ENCODE results near the gene C1orf185.
A peak's percentile ranks its signal among the peaks of the same experiment; 100 is the strongest.
"Not testable (repeated sequence)": the region's sequence is repeated elsewhere in the genome, so short reads cannot be mapped to it uniquely, and the experiment has no call there.

The C1orf185 gene

DNA sequence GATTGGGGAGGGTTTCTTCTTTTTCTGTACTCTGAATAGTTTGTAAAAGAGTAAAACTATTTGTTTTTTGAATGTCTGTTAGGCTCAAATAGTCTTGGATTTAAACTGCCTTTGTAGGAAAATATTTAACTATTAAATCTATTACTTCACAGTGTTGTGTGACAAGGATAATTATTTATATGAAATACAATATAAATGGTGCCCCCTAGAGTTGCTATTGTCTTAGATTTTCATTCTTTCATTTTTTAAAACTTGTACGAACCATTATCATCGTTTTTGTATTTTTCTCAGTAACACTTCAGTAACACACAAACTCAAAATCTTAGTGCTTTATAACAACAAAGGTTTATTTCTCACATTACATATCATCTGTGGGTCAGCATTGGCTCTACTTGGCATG lies 37.4 kb downstream of the C1orf185 start:
- FAIRE-seq: no peak

GRCh38 chr1:51147394-51147793 lies 45.4 kb downstream of the C1orf185 start:
- no peak for FAIRE-seq

DNA sequence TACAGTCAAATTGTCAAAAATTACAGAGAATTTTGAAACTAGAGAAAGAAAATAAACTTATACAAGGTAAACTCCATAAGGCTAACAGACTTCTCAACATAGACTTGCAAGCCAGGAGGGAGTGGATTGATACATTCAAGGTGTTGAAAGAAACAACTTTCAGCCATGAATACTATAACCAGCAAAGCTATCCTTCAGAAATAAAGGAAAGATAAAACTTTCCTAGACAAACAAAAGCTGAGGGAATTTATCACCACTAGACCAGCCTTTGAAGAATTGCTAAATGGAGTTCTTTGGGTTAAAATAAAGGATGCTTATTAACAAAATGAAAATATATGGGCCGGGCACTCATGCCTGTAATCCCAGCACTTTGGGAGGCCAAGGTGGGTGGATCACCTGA lies 52.7 kb downstream of the C1orf185 start:
- no peak for FAIRE-seq

DNA sequence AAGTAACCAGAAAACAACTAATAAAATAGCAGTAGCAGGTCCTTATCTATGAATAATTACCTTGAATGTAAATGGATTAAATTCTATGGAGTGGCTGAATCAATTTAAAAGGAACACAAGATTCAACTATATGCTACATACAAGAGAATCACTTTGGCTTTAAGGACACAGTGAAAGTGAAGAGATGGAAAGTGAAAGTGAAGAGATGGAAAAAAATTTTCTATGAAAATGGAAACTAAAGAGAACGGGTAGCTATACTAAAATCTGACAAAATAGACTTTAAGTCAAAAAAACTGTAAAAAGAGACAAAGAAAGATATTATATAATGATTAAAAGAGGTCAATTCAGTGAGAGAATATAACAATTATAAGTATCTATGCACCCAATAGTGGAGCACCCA lies 54.7 kb downstream of the C1orf185 start:
- no peak for FAIRE-seq

DNA sequence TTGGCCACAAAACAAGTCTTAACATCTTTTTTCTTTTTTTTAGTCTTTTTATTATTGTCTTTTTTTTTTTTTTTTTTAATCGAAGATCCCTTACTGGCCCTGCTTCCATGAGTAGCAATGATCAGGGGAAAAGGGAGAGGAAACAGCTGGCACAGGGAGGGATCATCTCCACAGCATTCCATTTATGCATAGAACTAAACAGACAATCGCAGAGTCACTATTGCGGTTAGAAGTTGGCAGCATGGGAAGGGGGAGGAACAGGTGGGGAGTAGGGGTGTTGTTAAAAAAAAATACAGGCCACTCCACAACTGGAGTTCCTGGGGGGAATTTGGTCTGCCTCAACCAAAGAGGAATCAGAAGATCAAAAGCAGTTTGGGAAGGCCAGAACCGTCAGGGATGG lies 55.4 kb downstream of the C1orf185 start:
- no peak for FAIRE-seq

DNA sequence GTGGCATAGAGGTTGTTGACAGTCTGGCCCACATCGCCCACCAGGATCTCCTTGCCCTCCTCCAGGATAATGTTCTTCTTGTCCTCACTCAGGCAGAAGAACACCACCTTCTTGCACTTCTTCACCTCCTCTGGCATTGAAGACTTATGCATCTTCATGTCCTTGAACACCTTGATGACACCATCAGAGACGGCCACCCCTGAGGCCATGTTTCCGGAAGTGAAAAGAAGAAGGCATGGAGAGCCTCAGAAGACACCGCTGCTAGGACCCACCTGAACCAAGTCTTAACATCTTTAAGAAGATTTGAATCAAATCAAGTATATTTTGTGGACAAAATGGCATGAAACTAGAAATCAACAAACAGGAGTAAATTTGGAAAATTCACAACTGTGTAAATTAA lies 56.2 kb downstream of the C1orf185 start:
- no peak for FAIRE-seq

DNA sequence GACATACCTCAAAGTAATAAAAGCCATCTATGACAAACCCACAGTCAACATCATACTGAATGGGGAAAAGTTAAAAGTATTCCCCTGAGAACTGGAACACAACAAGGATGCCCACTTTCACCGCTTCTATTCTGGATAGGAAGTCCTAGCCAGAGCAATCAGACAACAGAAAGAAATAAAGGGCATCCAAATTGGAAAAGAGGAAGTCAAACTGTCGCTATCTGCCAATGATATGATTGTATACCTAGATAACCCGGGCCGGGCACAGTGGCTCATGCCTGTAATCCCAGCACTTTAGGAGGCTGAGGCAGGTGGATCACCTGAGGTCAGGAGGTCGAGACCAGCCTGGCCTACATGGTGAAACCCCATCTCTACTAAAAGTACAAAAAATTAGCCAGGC lies 60.5 kb downstream of the C1orf185 start:
- FAIRE-seq: not testable (repeated sequence)

GRCh38 chr1:51165540-51165939 lies 63.5 kb downstream of the C1orf185 start:
- FAIRE-seq: no peak

DNA sequence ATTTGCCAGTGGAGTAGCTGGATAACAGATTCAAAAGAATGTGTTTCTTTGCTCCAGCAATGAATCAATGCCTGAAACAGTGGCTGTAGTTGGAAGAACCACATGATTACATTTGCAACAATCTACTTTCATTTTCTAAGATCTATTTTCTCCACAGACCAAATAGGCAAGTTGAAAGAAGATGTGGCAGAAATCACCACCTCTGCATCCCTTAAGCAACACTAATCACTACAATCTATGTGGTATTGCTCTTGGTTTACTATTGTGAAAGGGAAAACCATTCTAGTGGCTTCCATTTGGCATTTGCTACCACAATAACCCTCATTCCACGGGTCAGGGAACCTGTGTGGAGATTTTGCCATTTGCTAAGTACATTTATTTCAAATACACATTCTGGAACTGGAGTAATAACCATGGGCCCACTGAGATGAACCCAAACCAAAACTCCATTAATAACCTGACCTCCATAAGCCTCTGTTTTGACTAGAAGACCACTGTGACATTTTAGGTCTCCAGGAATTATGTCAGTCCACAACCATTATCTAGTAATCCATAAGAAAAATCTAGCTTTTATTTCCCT lies 66.3 kb downstream of the C1orf185 start:
- no peak for FAIRE-seq

- FAIRE-seq: no peak
Measured at GRCh38 chr1:51168936-51169335, 66.9 kb downstream of the C1orf185 start.

DNA sequence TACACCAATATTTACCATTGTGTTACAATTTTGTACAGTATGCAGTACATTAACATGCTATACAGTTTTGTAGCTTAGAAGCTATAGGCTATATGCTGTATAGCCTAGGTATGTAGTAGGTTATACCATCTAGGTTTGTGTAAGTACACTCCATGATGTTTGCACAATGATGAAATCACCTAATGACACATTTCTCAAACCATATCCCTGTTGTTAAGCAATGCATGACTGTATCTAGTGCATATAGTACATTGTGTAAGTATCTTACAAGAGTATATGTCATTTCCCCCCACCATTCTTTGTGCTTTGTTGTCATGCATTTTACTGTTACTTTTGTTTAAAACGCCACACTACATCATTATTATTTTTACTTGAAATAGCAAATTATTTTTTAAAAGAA lies 68.3 kb downstream of the C1orf185 start:
- no peak for FAIRE-seq

DNA sequence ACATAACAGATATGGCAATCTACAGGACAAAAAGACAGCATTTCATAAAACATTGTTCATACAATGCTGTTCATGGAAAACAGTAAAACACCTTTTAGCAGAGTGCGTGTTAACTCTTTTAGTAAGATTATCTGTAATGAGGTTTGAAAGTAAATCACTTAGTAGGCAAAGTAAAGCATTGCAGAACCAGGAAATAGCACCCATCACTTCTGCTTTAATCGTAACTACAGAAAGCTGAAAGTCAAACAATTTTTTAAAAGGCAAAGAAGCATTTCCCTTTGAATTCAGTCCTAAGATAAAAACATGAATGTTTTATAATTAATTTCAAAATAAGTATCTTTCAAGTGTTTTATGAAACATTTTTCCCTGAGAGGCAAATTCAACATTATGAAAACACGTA lies 70.8 kb downstream of the C1orf185 start:
- FAIRE-seq: no peak

- FAIRE-seq: no peak
Measured at GRCh38 chr1:51175278-51175677, 73.2 kb downstream of the C1orf185 start.

GRCh38 chr1:51177988-51178387 lies 76.0 kb downstream of the C1orf185 start:
- not testable (repeated sequence) for FAIRE-seq

DNA sequence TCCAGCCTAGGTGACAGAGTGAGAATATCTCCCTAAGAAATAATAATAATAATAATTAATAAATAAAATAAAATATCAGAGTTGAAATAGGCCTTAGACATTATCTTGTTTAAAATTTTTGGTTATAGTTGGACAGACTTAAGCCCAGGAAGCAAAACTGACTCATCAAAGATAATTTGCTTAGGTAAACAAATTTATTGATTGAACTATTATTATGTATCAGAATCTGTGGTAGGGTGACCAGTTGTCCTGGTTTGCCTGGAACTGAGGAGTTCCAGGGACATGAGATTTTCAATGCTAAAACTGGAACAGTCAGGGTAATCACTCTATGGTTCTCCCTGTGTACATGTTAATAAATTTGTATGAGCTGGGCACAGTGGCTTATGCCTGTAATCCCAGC lies 86.2 kb downstream of the C1orf185 start:
- FAIRE-seq: no peak

GRCh38 chr1:51189421-51190073 lies 87.5 kb downstream of the C1orf185 start:
- peak; percentile 92 for FAIRE-seq

GRCh38 chr1:51190961-51191360 lies 88.9 kb downstream of the C1orf185 start:
- no peak for FAIRE-seq

DNA sequence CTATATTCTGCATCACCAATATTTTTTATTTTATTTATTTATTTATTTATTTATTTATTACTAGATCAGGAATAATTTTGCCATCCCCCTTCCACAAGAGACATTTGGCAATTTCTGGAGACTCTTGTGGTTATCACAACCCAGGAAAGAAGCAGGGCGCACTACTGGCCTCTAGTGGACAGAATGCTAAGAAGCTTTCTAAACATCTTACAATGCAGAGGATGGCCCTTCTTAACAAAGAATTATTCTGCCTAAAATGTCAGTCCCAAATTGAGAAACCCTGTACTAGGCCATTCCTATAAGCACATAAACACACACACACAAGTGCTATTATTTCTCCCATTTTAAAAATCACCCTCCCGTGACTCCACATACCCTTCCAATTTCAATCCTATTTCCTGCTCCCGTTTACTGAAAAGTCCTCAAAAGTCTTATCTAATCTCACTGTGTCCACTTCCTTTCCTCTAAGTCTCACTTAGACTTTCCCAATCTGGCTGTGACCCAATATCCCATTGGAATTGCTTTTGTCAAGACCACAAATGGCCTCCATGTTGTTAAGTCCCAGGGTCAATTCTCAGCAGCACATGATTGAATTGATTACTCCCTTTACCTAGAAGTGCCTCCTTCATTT lies 90.3 kb downstream of the C1orf185 start:
- FAIRE-seq: no peak

DNA sequence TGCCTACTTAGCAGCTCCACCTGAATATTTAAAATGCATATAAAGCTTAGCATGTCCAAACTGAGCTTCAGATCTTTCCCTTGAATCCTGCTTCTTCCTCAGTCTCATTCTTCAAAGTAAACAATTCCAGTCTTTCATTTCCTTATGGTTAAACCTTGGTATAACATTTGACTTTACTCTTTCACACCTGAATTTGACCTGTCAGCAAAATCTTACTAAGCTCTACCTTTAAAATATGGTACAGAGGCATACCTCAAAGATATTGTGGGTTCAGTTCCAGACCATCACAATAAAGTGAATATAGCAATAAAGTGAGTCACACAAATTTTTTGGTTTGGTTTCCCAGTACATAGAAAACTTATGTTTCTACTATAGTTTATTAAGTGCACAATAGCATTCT lies 91.5 kb downstream of the C1orf185 start:
- FAIRE-seq: no peak

Data from endometrium (tissue), 2 donors.